Measurements from ENCODE around the gene WNT5B.

WNT5B gene

DNA sequence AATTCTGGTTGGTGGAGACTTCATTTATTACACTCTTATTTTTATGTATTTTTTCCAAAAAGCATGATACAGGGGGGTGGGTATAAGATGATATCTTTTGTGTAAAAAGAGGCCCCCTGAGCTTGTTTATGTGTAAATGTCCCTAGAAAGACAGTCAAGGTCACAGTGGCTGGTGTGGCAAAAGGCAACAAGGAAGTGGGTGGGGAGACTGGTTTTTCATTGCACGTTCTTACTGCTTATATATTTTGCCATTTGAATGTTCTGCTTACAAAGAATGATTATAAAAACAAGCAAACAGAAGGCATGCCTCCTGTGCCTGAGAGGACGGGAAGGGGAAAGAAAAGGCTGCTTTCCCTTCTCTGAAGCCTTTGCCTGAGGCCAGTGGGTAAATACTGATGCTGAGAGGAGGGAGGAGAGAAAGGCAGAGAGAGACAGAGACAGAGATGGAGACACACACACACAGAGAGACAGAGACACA is 37.7 kb downstream of the WNT5B start:
- H4K8ac ChIP-seq (ENCODE audit: low read depth, low read length): no peak overlapping the region
- no peak overlapping the region for H2AK5ac ChIP-seq (ENCODE audit: low read depth, low read length)
- H2AFZ ChIP-seq (ENCODE audit: low read length): no peak overlapping the region
- no peak overlapping the region for H3K9ac ChIP-seq (ENCODE audit: low read depth, low read length, poor library complexity)
- H3K4ac ChIP-seq (ENCODE audit: low read length): no peak overlapping the region
- no peak overlapping the region for H2BK5ac ChIP-seq (ENCODE audit: low read length)
- DNase-seq (ENCODE audit: low spot score): no peak
- H3K4me2 ChIP-seq (ENCODE audit: insufficient read depth, low read length, poor library complexity, severe bottlenecking): no peak overlapping the region
- no peak overlapping the region for H3K4me3 ChIP-seq (ENCODE audit: low read length in 2 of 2)
- peaks cover 0 to 62% (median 9%) of the 10 kb centered on the region in 3 experiments for H3K27me3 ChIP-seq (ENCODE audit: control insufficient read depth in 3 of 3, insufficient read depth in 3 of 3, low read depth in 1 of 3, low read length in 3 of 3)
- no peak overlapping the region for H2BK12ac ChIP-seq (ENCODE audit: low read length)
- H3K14ac ChIP-seq (ENCODE audit: low read length): no peak overlapping the region
- no peak overlapping the region for H3K27ac ChIP-seq (replicated peaks; ENCODE audit: low read length)
- peaks cover 0 to 4% of the 10 kb centered on the region in 2 donors for H3K9me3 ChIP-seq (replicated peaks in 1 of 2; ENCODE audit: control insufficient read depth in 2 of 2, insufficient read depth in 1 of 2, low read depth in 1 of 2, low read length in 2 of 2)
- H3K23ac ChIP-seq (ENCODE audit: low read depth, low read length, poor library complexity): no peak overlapping the region
- no peaks in the 10 kb centered on the region for H3K79me1 ChIP-seq (ENCODE audit: low read depth, low read length)
- no CpG with 5 or more reads among the region's 2 CpGs for WGBS, 2 donors (ENCODE audit: extremely low coverage in 2 of 2, insufficient read length in 2 of 2, insufficient replicate concordance in 1 of 2)
- no peak overlapping the region for H4K91ac ChIP-seq (ENCODE audit: low read depth, low read length, poor library complexity)
- H2BK15ac ChIP-seq (ENCODE audit: low read length): no peak overlapping the region
- no peak overlapping the region for H3K18ac ChIP-seq (ENCODE audit: low read length)
- H2BK120ac ChIP-seq (ENCODE audit: low read depth, low read length): no peak overlapping the region
- H3K4me1 ChIP-seq (ENCODE audit: control insufficient read depth in 2 of 2, insufficient read depth in 1 of 2, low read depth in 1 of 2, low read length in 2 of 2): peaks cover 5 to 6% of the 10 kb centered on the region in 2 donors
- no peaks in the 10 kb centered on the region for H3K36me3 ChIP-seq (replicated peaks in 1 of 2; ENCODE audit: control insufficient read depth in 2 of 2, insufficient read depth in 2 of 2, low read length in 2 of 2)

DNA sequence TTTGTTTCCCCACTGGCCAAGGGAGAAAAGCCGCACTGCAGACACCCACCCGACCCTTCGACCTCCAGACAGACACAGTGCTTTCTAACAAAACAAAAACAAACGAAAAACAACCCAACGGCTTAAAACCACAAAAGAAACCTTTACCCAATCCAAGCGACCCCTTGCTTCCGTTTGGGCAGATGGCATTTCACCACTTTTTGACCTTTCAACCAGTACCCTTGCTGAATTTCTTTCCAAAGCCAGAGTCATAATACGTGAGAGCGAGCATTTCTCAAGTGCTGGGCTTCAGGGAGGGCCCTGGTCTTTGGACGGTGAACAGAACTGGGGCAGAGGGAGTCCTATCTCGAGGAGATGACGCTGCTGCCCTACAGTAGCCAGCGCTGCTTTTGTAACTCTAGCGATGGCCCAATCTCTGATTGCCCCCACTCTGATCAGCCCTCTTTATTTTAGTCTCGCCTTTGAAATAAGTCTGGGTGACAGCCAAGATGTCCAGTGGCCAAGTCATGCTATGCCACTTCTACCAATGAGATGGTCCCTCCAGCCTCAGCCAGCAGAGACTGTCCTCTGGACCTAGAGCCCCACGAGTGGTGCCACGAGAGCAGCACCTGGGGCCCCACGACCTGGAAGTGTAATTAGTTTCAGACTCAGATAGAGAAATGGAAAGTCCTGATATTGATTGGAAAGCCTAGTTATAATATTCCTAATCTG is 40.0 kb downstream of the WNT5B start:
- Histone ChIP-seq H2AFZ (ENCODE audit: low read length) (peak overlapping the region; percentile 60), H3K79me1 (ENCODE audit: low read depth, low read length) (no peaks in the 10 kb centered on the region), H3K4ac (ENCODE audit: low read length) (no peak overlapping the region), H2BK120ac (ENCODE audit: low read depth, low read length) (no peak overlapping the region), H3K27me3 (ENCODE audit: control insufficient read depth in 3 of 3, insufficient read depth in 3 of 3, low read depth in 1 of 3, low read length in 3 of 3) (peaks cover 0 to 49% (median 0%) of the 10 kb centered on the region in 3 experiments), H2BK15ac (ENCODE audit: low read length) (no peak overlapping the region), H3K36me3 (replicated peaks in 1 of 2; ENCODE audit: control insufficient read depth in 2 of 2, insufficient read depth in 2 of 2, low read length in 2 of 2) (no peaks in the 10 kb centered on the region), H3K14ac (ENCODE audit: low read length) (no peak overlapping the region), H3K23ac (ENCODE audit: low read depth, low read length, poor library complexity) (no peak overlapping the region), H3K18ac (ENCODE audit: low read length) (peak overlapping the region; percentile 33), H2BK12ac (ENCODE audit: low read length) (no peak overlapping the region), H2BK5ac (ENCODE audit: low read length) (no peak overlapping the region), H3K9me3 (replicated peaks in 1 of 2; ENCODE audit: control insufficient read depth in 2 of 2, insufficient read depth in 1 of 2, low read depth in 1 of 2, low read length in 2 of 2) (no peaks in the 10 kb centered on the region), H4K8ac (ENCODE audit: low read depth, low read length) (no peak overlapping the region), H2AK5ac (ENCODE audit: low read depth, low read length) (no peak overlapping the region), H3K4me2 (ENCODE audit: insufficient read depth, low read length, poor library complexity, severe bottlenecking) (no peak overlapping the region), H3K9ac (ENCODE audit: low read depth, low read length, poor library complexity) (no peak overlapping the region), H3K4me3 (ENCODE audit: low read length in 2 of 2) (no peak overlapping the region), H4K91ac (ENCODE audit: low read depth, low read length, poor library complexity) (no peak overlapping the region), H3K27ac (replicated peaks; ENCODE audit: low read length) (no peak overlapping the region), H3K4me1 (ENCODE audit: control insufficient read depth in 2 of 2, insufficient read depth in 1 of 2, low read depth in 1 of 2, low read length in 2 of 2) (peaks cover 5 to 6% of the 10 kb centered on the region in 2 donors)
- no CpG with 5 or more reads among the region's 18 CpGs for WGBS, 2 donors (ENCODE audit: extremely low coverage in 2 of 2, insufficient read length in 2 of 2, insufficient replicate concordance in 1 of 2)
- DNase-seq (ENCODE audit: low spot score): no peak

DNA sequence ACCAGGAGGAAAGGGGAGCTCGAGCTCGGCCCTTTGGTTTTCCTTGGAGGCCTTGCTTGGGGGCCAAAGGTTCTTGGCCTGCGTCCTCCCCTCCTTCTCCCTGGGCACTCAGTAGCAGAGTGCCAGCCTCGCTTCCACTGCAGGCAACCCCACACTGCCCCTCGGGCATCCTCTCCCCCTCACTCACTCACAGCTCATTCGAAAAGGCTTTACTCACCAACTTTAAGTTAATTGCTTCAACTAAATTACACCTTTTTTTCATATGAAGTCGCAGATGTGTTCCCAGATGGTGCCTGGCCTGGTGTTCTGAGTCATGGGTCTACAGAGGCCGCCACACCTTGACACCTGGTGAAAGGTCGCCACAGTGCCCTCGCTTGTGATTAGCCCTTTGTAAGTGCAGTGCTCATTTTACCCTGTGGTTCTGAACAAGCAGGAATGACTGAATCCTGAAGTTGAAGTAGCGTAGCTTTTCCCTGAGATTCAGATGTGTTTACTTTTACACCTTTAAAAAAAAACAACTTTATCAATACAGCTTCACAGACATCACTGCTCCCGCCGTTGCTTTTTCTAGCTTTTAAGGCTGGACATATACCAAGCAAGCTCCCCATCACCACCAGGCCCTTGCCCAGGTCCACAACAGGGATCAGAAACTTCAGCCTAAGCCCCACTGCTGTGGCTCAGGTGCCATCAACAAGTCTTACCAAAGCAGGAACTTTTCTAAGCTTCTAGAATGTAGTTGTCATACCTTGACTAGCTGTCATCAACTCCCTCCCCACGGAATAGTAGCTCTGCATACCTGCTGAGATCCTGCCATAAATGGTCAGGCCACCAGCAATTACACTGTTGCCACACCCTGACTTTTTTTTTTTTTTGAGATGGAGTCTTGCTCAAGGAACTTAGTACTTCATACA is 41.6 kb downstream of the WNT5B start:
- H3K18ac ChIP-seq (ENCODE audit: low read length): no peak overlapping the region
- H2BK15ac ChIP-seq (ENCODE audit: low read length): no peak overlapping the region
- H4K91ac ChIP-seq (ENCODE audit: low read depth, low read length, poor library complexity): no peak overlapping the region
- no peak overlapping the region for H3K4me2 ChIP-seq (ENCODE audit: insufficient read depth, low read length, poor library complexity, severe bottlenecking)
- H3K79me1 ChIP-seq (ENCODE audit: low read depth, low read length): no peaks in the 10 kb centered on the region
- no CpG with 5 or more reads among the region's 14 CpGs for WGBS, 2 donors (ENCODE audit: extremely low coverage in 2 of 2, insufficient read length in 2 of 2, insufficient replicate concordance in 1 of 2)
- H2AFZ ChIP-seq (ENCODE audit: low read length): no peak overlapping the region
- no peak overlapping the region for H2BK5ac ChIP-seq (ENCODE audit: low read length)
- DNase-seq (ENCODE audit: low spot score): no peak
- H3K27me3 ChIP-seq (ENCODE audit: control insufficient read depth in 3 of 3, insufficient read depth in 3 of 3, low read depth in 1 of 3, low read length in 3 of 3): peaks cover 0 to 40% (median 0%) of the 10 kb centered on the region in 3 experiments
- H3K9ac ChIP-seq (ENCODE audit: low read depth, low read length, poor library complexity): no peak overlapping the region
- peaks cover 5 to 6% of the 10 kb centered on the region in 2 donors for H3K4me1 ChIP-seq (ENCODE audit: control insufficient read depth in 2 of 2, insufficient read depth in 1 of 2, low read depth in 1 of 2, low read length in 2 of 2)
- no peak overlapping the region for H4K8ac ChIP-seq (ENCODE audit: low read depth, low read length)
- no peak overlapping the region for H2BK120ac ChIP-seq (ENCODE audit: low read depth, low read length)
- no peak overlapping the region for H3K4me3 ChIP-seq (ENCODE audit: low read length in 2 of 2)
- H2BK12ac ChIP-seq (ENCODE audit: low read length): no peak overlapping the region
- H3K4ac ChIP-seq (ENCODE audit: low read length): no peak overlapping the region
- peak overlapping the region; percentile 24 for H2AK5ac ChIP-seq (ENCODE audit: low read depth, low read length)
- no peak overlapping the region for H3K27ac ChIP-seq (replicated peaks; ENCODE audit: low read length)
- no peak overlapping the region for H3K23ac ChIP-seq (ENCODE audit: low read depth, low read length, poor library complexity)
- H3K36me3 ChIP-seq (replicated peaks in 1 of 2; ENCODE audit: control insufficient read depth in 2 of 2, insufficient read depth in 2 of 2, low read length in 2 of 2): no peaks in the 10 kb centered on the region
- H3K9me3 ChIP-seq (replicated peaks in 1 of 2; ENCODE audit: control insufficient read depth in 2 of 2, insufficient read depth in 1 of 2, low read depth in 1 of 2, low read length in 2 of 2): no peaks in the 10 kb centered on the region
- no peak overlapping the region for H3K14ac ChIP-seq (ENCODE audit: low read length)

DNA sequence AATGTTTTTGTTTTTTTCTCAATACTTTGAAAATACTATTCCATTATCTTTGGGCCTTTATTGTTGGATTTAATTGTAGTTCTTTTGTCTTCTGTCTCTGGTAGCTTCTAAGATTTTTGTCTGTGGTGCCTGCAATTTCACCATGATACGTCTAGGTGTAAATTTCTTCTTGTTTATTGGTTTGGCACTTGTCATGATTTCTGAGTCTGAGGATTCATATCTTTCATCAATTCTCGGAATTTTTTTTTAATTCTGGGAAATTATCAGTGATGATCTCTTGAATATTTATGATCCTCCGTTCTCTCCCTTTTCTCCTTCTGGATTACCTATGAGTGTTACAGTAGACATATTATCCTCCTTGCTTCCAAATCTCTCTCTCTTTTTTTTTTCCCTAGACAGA is 47.0 kb downstream of the WNT5B start:
- Histone ChIP-seq H3K18ac (ENCODE audit: low read length) (no peak overlapping the region), H2BK12ac (ENCODE audit: low read length) (no peak overlapping the region), H3K4me1 (ENCODE audit: control insufficient read depth in 2 of 2, insufficient read depth in 1 of 2, low read depth in 1 of 2, low read length in 2 of 2) (no peaks in the 10 kb centered on the region), H3K23ac (ENCODE audit: low read depth, low read length, poor library complexity) (no peak overlapping the region), H2AK5ac (ENCODE audit: low read depth, low read length) (no peak overlapping the region), H2AFZ (ENCODE audit: low read length) (no peak overlapping the region), H3K9ac (ENCODE audit: low read depth, low read length, poor library complexity) (no peak overlapping the region), H3K4ac (ENCODE audit: low read length) (no peak overlapping the region), H3K27ac (replicated peaks; ENCODE audit: low read length) (no peak overlapping the region), H2BK15ac (ENCODE audit: low read length) (no peak overlapping the region), H3K79me1 (ENCODE audit: low read depth, low read length) (no peaks in the 10 kb centered on the region), H3K9me3 (replicated peaks in 1 of 2; ENCODE audit: control insufficient read depth in 2 of 2, insufficient read depth in 1 of 2, low read depth in 1 of 2, low read length in 2 of 2) (no peaks in the 10 kb centered on the region), H2BK5ac (ENCODE audit: low read length) (no peak overlapping the region), H3K36me3 (replicated peaks in 1 of 2; ENCODE audit: control insufficient read depth in 2 of 2, insufficient read depth in 2 of 2, low read length in 2 of 2) (no peaks in the 10 kb centered on the region), H4K8ac (ENCODE audit: low read depth, low read length) (no peak overlapping the region), H3K4me3 (ENCODE audit: low read length in 2 of 2) (no peak overlapping the region), H4K91ac (ENCODE audit: low read depth, low read length, poor library complexity) (no peak overlapping the region), H3K14ac (ENCODE audit: low read length) (no peak overlapping the region), H2BK120ac (ENCODE audit: low read depth, low read length) (no peak overlapping the region), H3K4me2 (ENCODE audit: insufficient read depth, low read length, poor library complexity, severe bottlenecking) (no peak overlapping the region), H3K27me3 (ENCODE audit: control insufficient read depth in 3 of 3, insufficient read depth in 3 of 3, low read depth in 1 of 3, low read length in 3 of 3) (peaks cover 0 to 3% (median 0%) of the 10 kb centered on the region in 3 experiments)
- DNase-seq (ENCODE audit: low spot score): no peak
- WGBS, 2 donors (ENCODE audit: extremely low coverage in 2 of 2, insufficient read length in 2 of 2, insufficient replicate concordance in 1 of 2): no CpG with 5 or more reads among the region's 3 CpGs

Data from neuronal stem cell (in vitro differentiated cells).